Endometrium (tissue), 2 donors: Measurements from ENCODE around the gene ZNF746.
"Not testable (repeated sequence)": the region's sequence is repeated elsewhere in the genome, so short reads cannot be mapped to it uniquely, and the experiment has no call there.

ENCODE experiments used
- FAIRE-seq: peaks from 2 replicates; lab custom pipeline; 2012; peaks lifted over from hg19 to GRCh38; lab: Jason Lieb, UNC
- donor health status: control.
- donor health status: control.

The ZNF746 gene

GRCh38 chr7:149497467-149498261, at the start of gene ZNF746:
Gene ZNF746 (minus strand): TSS chr7:149497809. CDS start chr7:149497536, 273 bp downstream.
- no peak for FAIRE-seq

- FAIRE-seq, result no peak
Observed at GRCh38 chr7:149547126-149547525, 49.5 kb upstream of the ZNF746 start.

- no peak for FAIRE-seq
Observed at GRCh38 chr7:149546331-149546730, 48.7 kb upstream of the ZNF746 start.

GRCh38 chr7:149544028-149544427, 46.4 kb upstream of the ZNF746 start:
- FAIRE-seq, result no peak

GRCh38 chr7:149532654-149533053, 35.0 kb upstream of the ZNF746 start:
- FAIRE-seq, result no peak

GRCh38 chr7:149529136-149529718, 31.6 kb upstream of the ZNF746 start:
- FAIRE-seq, result no peak

- no peak for FAIRE-seq
Observed at GRCh38 chr7:149527414-149527813, 29.8 kb upstream of the ZNF746 start.

GRCh38 chr7:149525280-149525679, 27.7 kb upstream of the ZNF746 start:
- no peak for FAIRE-seq

GRCh38 chr7:149524394-149524793, 26.8 kb upstream of the ZNF746 start:
- no peak for FAIRE-seq

GRCh38 chr7:149510248-149510647, 12.6 kb upstream of the ZNF746 start:
- FAIRE-seq, result no peak

- no peak for FAIRE-seq
Observed at GRCh38 chr7:149509774-149510173, 12.2 kb upstream of the ZNF746 start.

GRCh38 chr7:149505551-149505950, 7.9 kb upstream of the ZNF746 start:
- no peak for FAIRE-seq

- no peak for FAIRE-seq
Observed at GRCh38 chr7:149501651-149502050, 4.0 kb upstream of the ZNF746 start.

- no peak for FAIRE-seq
Observed at GRCh38 chr7:149500910-149501309, 3.3 kb upstream of the ZNF746 start.

- FAIRE-seq, result no peak
Observed at GRCh38 chr7:149500201-149500600, 2.6 kb upstream of the ZNF746 start.

- FAIRE-seq, result no peak
Observed at GRCh38 chr7:149498811-149499210, 1.2 kb upstream of the ZNF746 start.

- no peak for FAIRE-seq
Observed at GRCh38 chr7:149496642-149497391, 792 bp downstream of the ZNF746 start.

GRCh38 chr7:149495785-149496641, 1.6 kb downstream of the ZNF746 start:
- no peak for FAIRE-seq

GRCh38 chr7:149494738-149495368, 2.8 kb downstream of the ZNF746 start:
- no peak for FAIRE-seq

GRCh38 chr7:149493975-149494374, 3.6 kb downstream of the ZNF746 start:
- not testable (repeated sequence) for FAIRE-seq

GRCh38 chr7:149493366-149493765, 4.2 kb downstream of the ZNF746 start:
- FAIRE-seq, result no peak
